Stomach (tissue), 9 donors: ENCODE data around the gene CD300LD. TPM values are rescaled to one million over a fixed set of nuclear protein-coding genes. Genes with fewer than 3 reads are reported as not detected.
"Not testable (repeated sequence)": the region's sequence is repeated elsewhere in the genome, so short reads cannot be mapped to it uniquely, and the experiment has no call there.

ENCODE experiments used
- DNase-seq, 2 donors: peaks; one replicate each; pipeline versions ENCODE4 v3.0.0 to v3.0.0-alpha.2; 2013 to 2019
- H3K27ac ChIP-seq, 5 donors: fragments of 200-600 bp in 4 of 5; sonication (generic) in 4 of 5; one replicate each; pipeline ENCODE4 v1.5.1; 2013 to 2019; ENCODE audit warnings: mild to moderate bottlenecking in 1 of 5, moderate library complexity in 1 of 5
- H3K27me3 ChIP-seq, 3 donors: fragments of 200-600 bp; sonication (generic); one replicate each; pipeline ENCODE4 v1.5.1; 2017 to 2019; ENCODE audit warnings: mixed run types in 1 of 3
- H3K36me3 ChIP-seq, 4 donors: fragments of 200-600 bp; sonication (generic); 1 replicate in 3 of 4; 2 replicates in 1 of 4; pipeline ENCODE4 v1.5.1; 2016 to 2019
- H3K4me1 ChIP-seq, 4 donors: fragments of 200-600 bp; sonication (generic); one replicate each; pipeline ENCODE4 v1.5.1; 2016 to 2019
- H3K4me3 ChIP-seq, 4 donors: fragments of 200-600 bp; sonication (generic) in 3 of 4; one replicate each; pipeline ENCODE4 v1.5.1; 2016 to 2019; ENCODE audit warnings: mild to moderate bottlenecking in 1 of 4
- H3K9me3 ChIP-seq, 4 donors: fragments of 200-600 bp; sonication (generic); one replicate each; pipeline ENCODE4 v1.5.1; 2016 to 2019
- EP300 ChIP-seq: sonication (generic); formaldehyde crosslinking; IDR thresholded peaks from one replicate; pipeline ENCODE4 v1.6.1; 2017; ENCODE audit warnings: antibody characterized with exemption
- POLR2A ChIP-seq, 4 donors: fragments of 450-650 bp; IDR thresholded peaks; one replicate each; pipeline ENCODE4 v1.6.1; 2016; ENCODE audit warnings: antibody characterized with exemption in 4 of 4, control low read depth in 2 of 4, mild to moderate bottlenecking in 1 of 4, moderate library complexity in 1 of 4
- POLR2AphosphoS5 ChIP-seq, 3 donors: sonication (generic); formaldehyde crosslinking; IDR thresholded peaks; one replicate each; pipeline ENCODE4 v1.6.1; 2016; ENCODE audit warnings: antibody characterized with exemption in 3 of 3
- WGBS, 5 donors: extraction: QIAGEN DNeasy Blood & Tissue Kit in 3 of 5; methylation state at CpG; one replicate each; pipeline versions ENCODE4 v1.1.5 to v1.1.7; 2013 to 2018; 5-methylcytosine and 5-hydroxymethylcytosine counted together
- intact Hi-C: fragments of 100-400 bp; cut with DNase I; formaldehyde crosslinking; loops from one replicate; pipeline ENCODE4 v1.15.1; 2023; ENCODE audit warnings: low total_unique reads
- polyA plus RNA-seq, 3 donors: library from polyadenylated mRNA; stranded (reverse); fragments of 200-250 nt; gene quantifications; one replicate each; pipeline ENCODE4 v1.2.3, GENCODE V29; 2013
- total RNA-seq, 5 donors: library from RNA; depleted of rRNA; stranded (reverse); fragments of >200 nt; gene quantifications; one replicate each; pipeline versions ENCODE4 v1.1.0 to v1.2.3, GENCODE V29; 2014 to 2016
- TF ChIP-seq, protein P1 (sequence below), 7 experiments: fragments of 450-650 bp in 4 of 7; fragments of 200-600 bp in 3 of 7; sonication (generic) in 3 of 7; IDR thresholded peaks; one replicate each; pipeline ENCODE4 v1.5.1; 2016 to 2019; ENCODE audit warnings: antibody characterized with exemption in 7 of 7, control low read depth in 2 of 7, mild to moderate bottlenecking in 1 of 7
- donor health status: healthy with polysubstance abuse.
- donor health status: Bipolar disorder and iron deficiency.
- donor health status: healthy.

The CD300LD gene
- total and polyA plus RNA-seq, 8 donors: not detected

DNA sequence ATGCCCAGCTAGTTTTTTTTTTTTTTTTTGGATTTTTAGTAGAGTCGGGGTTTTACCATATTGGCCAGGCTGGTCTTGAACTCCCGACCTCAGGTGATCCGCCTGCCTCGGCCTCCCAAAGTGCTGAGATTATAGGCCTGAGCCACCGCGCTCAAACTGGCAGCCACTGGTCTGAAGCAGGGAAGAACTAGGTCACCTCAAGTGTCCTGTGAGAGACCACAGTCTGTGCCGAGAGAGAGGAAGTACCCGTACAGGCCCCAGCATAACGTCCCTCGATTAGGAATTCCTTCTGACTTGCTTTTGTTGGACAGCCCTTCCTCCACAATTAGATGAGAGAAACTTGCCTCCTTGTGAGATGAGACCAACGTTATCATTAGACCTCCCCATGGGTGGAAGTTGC is 45.2 kb upstream of the CD300LD start:
- no peaks in the 10 kb centered on the region for H3K9me3 ChIP-seq
- H3K4me3 ChIP-seq: no peak overlapping the region
- 65 to 73% (median 69%) methylated on average over 11 of the region's 11 CpGs for WGBS, 5 donors
- TF ChIP-seq, protein P1, sequence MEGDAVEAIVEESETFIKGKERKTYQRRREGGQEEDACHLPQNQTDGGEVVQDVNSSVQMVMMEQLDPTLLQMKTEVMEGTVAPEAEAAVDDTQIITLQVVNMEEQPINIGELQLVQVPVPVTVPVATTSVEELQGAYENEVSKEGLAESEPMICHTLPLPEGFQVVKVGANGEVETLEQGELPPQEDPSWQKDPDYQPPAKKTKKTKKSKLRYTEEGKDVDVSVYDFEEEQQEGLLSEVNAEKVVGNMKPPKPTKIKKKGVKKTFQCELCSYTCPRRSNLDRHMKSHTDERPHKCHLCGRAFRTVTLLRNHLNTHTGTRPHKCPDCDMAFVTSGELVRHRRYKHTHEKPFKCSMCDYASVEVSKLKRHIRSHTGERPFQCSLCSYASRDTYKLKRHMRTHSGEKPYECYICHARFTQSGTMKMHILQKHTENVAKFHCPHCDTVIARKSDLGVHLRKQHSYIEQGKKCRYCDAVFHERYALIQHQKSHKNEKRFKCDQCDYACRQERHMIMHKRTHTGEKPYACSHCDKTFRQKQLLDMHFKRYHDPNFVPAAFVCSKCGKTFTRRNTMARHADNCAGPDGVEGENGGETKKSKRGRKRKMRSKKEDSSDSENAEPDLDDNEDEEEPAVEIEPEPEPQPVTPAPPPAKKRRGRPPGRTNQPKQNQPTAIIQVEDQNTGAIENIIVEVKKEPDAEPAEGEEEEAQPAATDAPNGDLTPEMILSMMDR (IDR thresholded peaks at IDR 0.05): no peak
- TF ChIP-seq POLR2A (IDR thresholded peaks at IDR 0.05): no peak
- no peak for TF ChIP-seq EP300
- no peak for TF ChIP-seq POLR2AphosphoS5 (IDR thresholded peaks at IDR 0.05)
- DNase-seq: no peak
- intact Hi-C loops: no loop called here
- no peaks in the 10 kb centered on the region for H3K36me3 ChIP-seq
- H3K27ac ChIP-seq: no peak overlapping the region
- H3K27me3 ChIP-seq: peaks cover 0 to 72% (median 15%) of the 10 kb centered on the region in 3 donors
- peaks cover 0 to 16% (median 0%) of the 10 kb centered on the region in 4 donors for H3K4me1 ChIP-seq

DNA sequence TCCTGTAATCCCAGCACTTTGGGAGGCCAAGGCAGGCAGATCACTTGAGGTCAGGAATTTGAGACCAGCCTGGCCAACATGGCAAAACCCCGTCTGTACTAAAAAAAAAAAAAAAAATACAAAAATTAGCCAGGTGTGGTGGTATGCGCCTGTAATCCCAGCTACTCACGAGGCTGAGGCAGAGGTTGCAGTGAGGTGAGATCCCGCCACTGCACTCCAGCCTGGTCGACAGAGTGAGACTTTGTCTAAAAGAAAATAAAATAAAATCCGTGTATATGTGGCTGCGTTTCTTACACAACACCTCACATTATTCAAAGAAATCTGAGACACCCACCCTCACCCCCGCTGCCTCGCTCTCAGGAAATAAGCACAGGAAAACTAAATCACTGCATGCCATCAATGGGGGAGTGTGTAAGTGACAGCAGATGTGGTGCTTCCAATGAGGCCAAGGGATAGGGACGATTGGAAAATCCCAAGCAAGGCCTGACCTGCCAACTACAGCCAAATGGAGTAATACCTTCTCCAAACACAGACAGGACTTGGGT is 44.5 kb upstream of the CD300LD start:
- Histone ChIP-seq H3K4me1 (peaks cover 0 to 20% (median 3%) of the 10 kb centered on the region in 4 donors), H3K27me3 (peaks cover 0 to 70% (median 18%) of the 10 kb centered on the region in 3 donors)
- DNase-seq, H3K36me3 ChIP-seq, H3K27ac ChIP-seq, H3K9me3 ChIP-seq, H3K4me3 ChIP-seq, intact Hi-C loops: not testable (repeated sequence)
- WGBS, 5 donors: 71 to 79% (median 75%) methylated on average over 10 of the region's 10 CpGs

DNA sequence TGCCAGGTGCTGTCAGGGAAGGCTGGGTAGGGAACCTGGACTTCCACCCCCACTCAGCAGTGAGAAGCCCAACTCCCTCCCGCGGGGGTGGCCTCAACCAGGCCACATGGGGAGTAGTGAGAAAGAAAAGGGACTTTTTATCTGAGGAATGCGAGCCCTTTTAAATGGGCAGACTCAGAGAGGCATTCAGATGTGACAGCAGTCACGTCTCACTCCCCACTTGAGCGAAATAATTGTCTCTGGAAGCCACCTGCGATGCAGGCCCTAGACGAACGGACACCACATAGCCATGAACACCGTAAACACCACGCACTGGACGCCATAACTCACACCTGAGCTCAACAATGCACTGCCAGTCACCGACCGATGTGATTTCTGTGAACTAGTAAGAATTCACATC is 43.3 kb upstream of the CD300LD start:
- Histone ChIP-seq H3K27ac (no peak overlapping the region), H3K9me3 (no peaks in the 10 kb centered on the region), H3K4me3 (no peak overlapping the region), H3K4me1 (peaks cover 0 to 19% (median 3%) of the 10 kb centered on the region in 4 donors), H3K27me3 (peaks cover 0 to 59% (median 18%) of the 10 kb centered on the region in 3 donors), H3K36me3 (no peaks in the 10 kb centered on the region)
- DNase-seq: no peak
- WGBS, 5 donors: 36 to 60% (median 48%) methylated on average over 13 of the region's 13 CpGs
- TF ChIP-seq, protein P1 (IDR thresholded peaks at IDR 0.05): no peak
- no peak for TF ChIP-seq POLR2AphosphoS5 (IDR thresholded peaks at IDR 0.05)
- no peak for TF ChIP-seq POLR2A (IDR thresholded peaks at IDR 0.05)
- no peak for TF ChIP-seq EP300
- intact Hi-C loops: no loop called here

DNA sequence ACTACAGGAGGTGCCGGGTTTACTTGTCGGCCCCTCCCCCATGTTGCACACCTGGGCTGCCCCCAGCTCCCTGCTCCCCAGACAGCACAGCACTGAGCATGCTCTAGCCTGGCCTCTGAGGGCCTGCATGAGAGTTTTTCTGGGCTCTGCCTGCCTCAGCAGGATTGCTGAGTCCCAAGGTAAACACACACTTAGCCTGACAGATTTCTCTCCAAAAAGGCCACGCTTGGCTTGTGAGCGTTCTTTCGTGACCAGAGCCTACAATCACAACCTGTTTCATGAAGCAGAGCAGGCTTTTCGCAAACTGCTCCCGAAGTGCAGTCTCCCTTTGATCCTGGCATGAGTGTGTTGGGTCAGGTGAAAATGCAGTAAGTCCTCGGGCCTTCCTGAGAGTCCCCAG is 41.2 kb upstream of the CD300LD start:
- H3K27ac ChIP-seq: no peak overlapping the region
- TF ChIP-seq POLR2AphosphoS5 (IDR thresholded peaks at IDR 0.05) (no peak), POLR2A (IDR thresholded peaks at IDR 0.05) (no peak), EP300 (no peak)
- TF ChIP-seq, protein P1 (IDR thresholded peaks at IDR 0.05): no peak
- peaks cover 0 to 7% (median 0%) of the 10 kb centered on the region in 4 donors for H3K9me3 ChIP-seq
- H3K4me3 ChIP-seq: no peak overlapping the region
- H3K4me1 ChIP-seq: peaks cover 0 to 12% (median 3%) of the 10 kb centered on the region in 4 donors
- intact Hi-C loops: no loop called here
- H3K36me3 ChIP-seq: no peaks in the 10 kb centered on the region
- peaks cover 0 to 52% (median 18%) of the 10 kb centered on the region in 3 donors for H3K27me3 ChIP-seq
- 59 to 80% (median 65%) methylated on average over 2 to 8 of the region's 8 CpGs for WGBS, 5 donors
- peak in 1 of 2 donors; percentile 38 for DNase-seq

DNA sequence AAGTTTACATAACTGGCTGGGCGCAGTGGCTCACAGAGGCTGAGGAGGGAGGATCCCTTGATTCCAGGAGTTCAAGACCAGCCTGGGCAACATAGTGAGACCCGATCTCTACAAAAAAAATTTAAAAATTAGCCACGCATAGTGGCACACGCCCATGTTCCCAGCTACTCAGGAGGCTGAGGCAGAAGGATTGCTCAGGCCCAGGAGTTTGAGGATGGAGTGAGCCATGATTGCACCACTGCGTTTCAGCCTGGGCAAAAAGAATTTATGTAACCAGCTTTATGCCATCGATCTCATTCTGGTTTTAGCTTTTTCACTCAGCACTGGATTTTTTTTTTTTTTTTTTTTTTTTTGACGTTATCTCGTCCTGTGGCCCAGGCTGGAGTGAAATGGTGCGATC is 40.5 kb upstream of the CD300LD start:
- intact Hi-C loops: no loop called here
- 85 to 89% (median 87%) methylated on average over 9 of the region's 9 CpGs for WGBS, 5 donors

More for the DNA sequence above, 40.5 kb upstream of the CD300LD start:
- peaks cover 0 to 48% (median 18%) of the 10 kb centered on the region in 3 donors for H3K27me3 ChIP-seq
- peaks cover 0 to 8% (median 3%) of the 10 kb centered on the region in 4 donors for H3K4me1 ChIP-seq
- H3K36me3 ChIP-seq: no peaks in the 10 kb centered on the region
- TF ChIP-seq POLR2AphosphoS5 (IDR thresholded peaks at IDR 0.05) (no peak), EP300 (no peak), POLR2A (IDR thresholded peaks at IDR 0.05) (no peak)
- TF ChIP-seq, protein P1 (IDR thresholded peaks at IDR 0.05): no peak
- no peak overlapping the region for H3K27ac ChIP-seq
- no peak overlapping the region for H3K4me3 ChIP-seq
- DNase-seq: no peak
- peaks cover 0 to 8% (median 0%) of the 10 kb centered on the region in 4 donors for H3K9me3 ChIP-seq
